Lung (tissue), 12 donors: ENCODE data around the gene NKAIN2. TPM values are rescaled to one million over a fixed set of nuclear protein-coding genes. Genes with fewer than 3 reads are reported as not detected.

Source experiments
- ATAC-seq: fragments of 200-7000 bp; cut with Tn5 transposase; one replicate; pipeline ENCODE4 v1.9.1; 2020; ENCODE audit warnings: moderate number of reproducible peaks; ENCODE audit not compliant: insufficient read depth, low FRiP score
- DNase-seq, 3 donors: peaks; one replicate each; pipeline ENCODE4 v3.0.0-alpha.2; 2013 to 2017
- H3K27ac ChIP-seq, 2 donors: one replicate each; pipeline ENCODE4 v1.5.1; 2013; ENCODE audit warnings: mild to moderate bottlenecking in 2 of 2, moderate library complexity in 2 of 2, control low read depth in 1 of 2, inconsistent platforms in 1 of 2, low read depth in 1 of 2, low read length in 1 of 2
- H3K27me3 ChIP-seq, 3 donors: one replicate each; pipeline ENCODE4 v1.5.1; 2013; ENCODE audit warnings: low read length in 2 of 3; ENCODE audit not compliant: control insufficient read depth in 3 of 3, insufficient read depth in 3 of 3
- H3K36me3 ChIP-seq, 4 donors: one replicate each; pipeline ENCODE4 v1.5.1; 2013; ENCODE audit warnings: low read length in 4 of 4, mild to moderate bottlenecking in 1 of 4, moderate library complexity in 1 of 4; ENCODE audit not compliant: control insufficient read depth in 4 of 4, insufficient read depth in 4 of 4
- H3K4me1 ChIP-seq, 5 donors: one replicate each; pipeline ENCODE4 v1.5.1; 2013; ENCODE audit warnings: low read length in 5 of 5, mild to moderate bottlenecking in 2 of 5, moderate library complexity in 1 of 5; ENCODE audit not compliant: control insufficient read depth in 5 of 5, insufficient read depth in 5 of 5
- H3K4me3 ChIP-seq: one replicate; pipeline ENCODE4 v1.5.1; 2013; ENCODE audit warnings: mild to moderate bottlenecking, control low read depth, moderate library complexity
- H3K9ac ChIP-seq, 2 donors: one replicate each; pipeline ENCODE4 v1.5.1; 2013; ENCODE audit warnings: low read length in 2 of 2, control low read depth in 1 of 2; ENCODE audit not compliant: insufficient read depth in 1 of 2
- H3K9me3 ChIP-seq, 4 donors: one replicate each; pipeline ENCODE4 v1.5.1; 2013; ENCODE audit warnings: low read length in 3 of 4, mild to moderate bottlenecking in 1 of 4, moderate library complexity in 1 of 4; ENCODE audit not compliant: control insufficient read depth in 4 of 4, insufficient read depth in 3 of 4
- WGBS, 2 donors: extraction: QIAGEN DNeasy Blood & Tissue Kit; methylation state at CpG; one replicate each; pipeline ENCODE4 v1.1.7; 2013; 5-methylcytosine and 5-hydroxymethylcytosine counted together
- polyA plus RNA-seq, 2 donors: library from polyadenylated mRNA; stranded (reverse); fragments of 200-250 nt; gene quantifications; one replicate each; pipeline ENCODE4 v1.2.1, GENCODE V29; 2013
- total RNA-seq, 2 donors: library from RNA; depleted of rRNA in 1 of 2; stranded (reverse); fragments of >200 nt in 1 of 2; gene quantifications; one replicate each; pipeline ENCODE4 v1.2.1, GENCODE V29; 2014 to 2021
- TF ChIP-seq, protein P1 (sequence below): IDR thresholded peaks from 2 replicates; pipeline ENCODE4 v1.5.1; 2012; ENCODE audit warnings: mild to moderate bottlenecking; ENCODE audit errors: control extremely low read depth, extremely low read depth
- donor health status: control.
- donor health status: control.
- donor health status: Bipolar disorder and iron deficiency.
- donor health status: healthy.
- donor health status: DM: yes; HTN: yes; CAD: no.

Gene NKAIN2
- total and polyA plus RNA-seq, 4 donors: 0.01 to 4.4 TPM; not detected in 2

- TF ChIP-seq, protein P1, sequence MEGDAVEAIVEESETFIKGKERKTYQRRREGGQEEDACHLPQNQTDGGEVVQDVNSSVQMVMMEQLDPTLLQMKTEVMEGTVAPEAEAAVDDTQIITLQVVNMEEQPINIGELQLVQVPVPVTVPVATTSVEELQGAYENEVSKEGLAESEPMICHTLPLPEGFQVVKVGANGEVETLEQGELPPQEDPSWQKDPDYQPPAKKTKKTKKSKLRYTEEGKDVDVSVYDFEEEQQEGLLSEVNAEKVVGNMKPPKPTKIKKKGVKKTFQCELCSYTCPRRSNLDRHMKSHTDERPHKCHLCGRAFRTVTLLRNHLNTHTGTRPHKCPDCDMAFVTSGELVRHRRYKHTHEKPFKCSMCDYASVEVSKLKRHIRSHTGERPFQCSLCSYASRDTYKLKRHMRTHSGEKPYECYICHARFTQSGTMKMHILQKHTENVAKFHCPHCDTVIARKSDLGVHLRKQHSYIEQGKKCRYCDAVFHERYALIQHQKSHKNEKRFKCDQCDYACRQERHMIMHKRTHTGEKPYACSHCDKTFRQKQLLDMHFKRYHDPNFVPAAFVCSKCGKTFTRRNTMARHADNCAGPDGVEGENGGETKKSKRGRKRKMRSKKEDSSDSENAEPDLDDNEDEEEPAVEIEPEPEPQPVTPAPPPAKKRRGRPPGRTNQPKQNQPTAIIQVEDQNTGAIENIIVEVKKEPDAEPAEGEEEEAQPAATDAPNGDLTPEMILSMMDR: no peak
- H3K9me3 ChIP-seq: no peaks in the 10 kb centered on the region
- ATAC-seq (no peak), DNase-seq (no peak)
- H3K4me3 ChIP-seq: no peak overlapping the region
- H3K36me3 ChIP-seq: no peaks in the 10 kb centered on the region
- no peak overlapping the region for H3K27ac ChIP-seq
- H3K9ac ChIP-seq: no peak overlapping the region
- no peaks in the 10 kb centered on the region for H3K27me3 ChIP-seq
- peaks cover 0 to 7% (median 0%) of the 10 kb centered on the region in 5 donors for H3K4me1 ChIP-seq
Measured at GRCh38 chr6:124539096-124539495, 735.4 kb downstream of the NKAIN2 start.

DNA sequence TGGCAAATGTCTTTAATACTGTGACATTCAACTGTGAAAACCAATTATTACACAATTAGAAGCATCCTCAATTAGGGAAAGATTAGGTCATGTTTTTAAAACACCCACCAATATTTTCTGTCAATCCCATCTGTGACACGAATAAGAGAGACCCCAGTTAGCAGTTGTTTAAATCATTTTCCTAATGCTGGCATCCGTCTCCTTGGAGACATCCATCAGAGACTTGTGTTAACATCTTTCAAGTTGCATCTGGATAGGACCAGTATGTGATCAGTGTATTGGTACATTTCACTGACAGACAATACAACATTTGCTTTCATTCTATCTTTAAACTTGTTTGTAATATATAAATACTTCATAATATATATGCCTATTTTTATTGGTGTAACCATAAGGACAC, 737.9 kb downstream of the NKAIN2 start:
- no peak for ATAC-seq
- no peaks in the 10 kb centered on the region for H3K27me3 ChIP-seq
- H3K9me3 ChIP-seq: no peaks in the 10 kb centered on the region
- DNase-seq: no peak
- H3K4me3 ChIP-seq: no peak overlapping the region
- peaks cover 0 to 5% (median 0%) of the 10 kb centered on the region in 5 donors for H3K4me1 ChIP-seq
- H3K27ac ChIP-seq: no peak overlapping the region
- 72 to 85% methylated on average over 2 of the region's 2 CpGs for WGBS, 2 donors
- no peak overlapping the region for H3K9ac ChIP-seq
- no peaks in the 10 kb centered on the region for H3K36me3 ChIP-seq
- TF ChIP-seq, protein P1: no peak

DNA sequence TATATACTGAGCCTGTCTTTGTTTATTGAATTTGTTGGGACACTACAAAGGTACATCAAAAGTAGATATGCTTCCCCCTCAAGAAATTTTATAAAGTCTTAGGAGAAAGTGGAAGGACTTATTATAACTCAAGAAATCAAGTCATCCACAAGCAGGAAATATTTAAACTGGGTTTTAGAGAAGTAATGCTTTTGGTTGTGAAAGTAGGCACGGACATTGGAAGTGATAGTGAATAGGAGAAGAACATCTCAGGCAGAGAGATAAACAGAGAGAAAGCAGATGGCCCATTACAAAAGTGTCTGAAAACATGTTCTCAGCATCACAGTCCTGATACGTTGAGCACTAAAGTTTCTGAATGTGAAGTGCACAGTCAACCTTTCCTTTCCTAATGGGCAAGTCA, 742.9 kb downstream of the NKAIN2 start:
- WGBS, 2 donors: 28 to 61% methylated on average over 2 of the region's 2 CpGs
- ATAC-seq (no peak), DNase-seq (no peak)
- TF ChIP-seq, protein P1: no peak
- Histone ChIP-seq H3K9ac (no peak overlapping the region), H3K9me3 (no peaks in the 10 kb centered on the region), H3K4me1 (peaks cover 0 to 2% (median 0%) of the 10 kb centered on the region in 5 donors), H3K27me3 (no peaks in the 10 kb centered on the region), H3K27ac (no peak overlapping the region), H3K36me3 (no peaks in the 10 kb centered on the region), H3K4me3 (no peak overlapping the region)

DNA sequence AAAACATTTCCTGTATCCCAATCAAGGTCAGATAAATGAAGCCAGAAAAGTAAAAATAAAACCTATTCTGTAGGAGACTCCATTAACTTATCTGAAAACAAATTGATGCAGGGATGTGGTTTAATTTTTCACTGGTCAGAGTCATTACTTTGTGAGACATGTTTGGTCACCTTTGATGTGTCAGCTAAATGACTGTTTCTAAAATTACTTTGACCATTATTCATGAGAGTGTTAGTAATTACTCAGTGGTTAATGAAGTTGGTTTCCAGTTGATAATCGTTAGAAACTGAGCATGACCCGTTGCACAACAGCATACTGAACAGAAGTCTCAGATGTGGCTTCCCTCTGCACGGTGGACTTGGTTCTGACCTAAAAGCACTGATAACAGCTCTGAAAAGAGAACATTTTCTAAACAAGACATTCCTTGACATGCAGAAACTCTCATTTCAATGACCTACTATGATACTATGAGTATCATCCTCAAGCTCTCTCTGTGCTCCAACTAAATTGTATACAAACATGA, 748.1 kb downstream of the NKAIN2 start:
- DNase-seq: no peak
- H3K4me3 ChIP-seq: no peak overlapping the region
- H3K4me1 ChIP-seq: peaks cover 0 to 2% (median 0%) of the 10 kb centered on the region in 5 donors
- WGBS, 2 donors: 75 to 84% methylated on average over 3 of the region's 3 CpGs
- no peak for ATAC-seq
- H3K27me3 ChIP-seq: no peaks in the 10 kb centered on the region
- peaks cover 0 to 1% (median 0%) of the 10 kb centered on the region in 4 donors for H3K9me3 ChIP-seq
- no peaks in the 10 kb centered on the region for H3K36me3 ChIP-seq
- no peak overlapping the region for H3K27ac ChIP-seq
- H3K9ac ChIP-seq: no peak overlapping the region
- TF ChIP-seq, protein P1: no peak
